Kidney (tissue), 14 donors: Measurements from ENCODE around the gene FAM229A. TPM values are rescaled to one million over a fixed set of nuclear protein-coding genes. Genes with fewer than 3 reads are reported as not detected.

Source experiments
- DNase-seq, 5 donors: peaks; one replicate each; pipeline ENCODE4 v3.0.0-alpha.2; 2013 to 2020
- FAIRE-seq: peaks from 2 replicates; lab custom pipeline; 2012; peaks lifted over from hg19 to GRCh38; lab: Jason Lieb, UNC
- H3K27ac ChIP-seq, 2 donors: one replicate each; pipeline ENCODE4 v1.7.0; 2013; ENCODE audit warnings: low read depth in 2 of 2, low read length in 2 of 2, inconsistent platforms in 1 of 2
- H3K27me3 ChIP-seq: one replicate; pipeline ENCODE4 v1.7.1; 2013; ENCODE audit warnings: low read length, inconsistent platforms; ENCODE audit not compliant: control insufficient read depth, insufficient read depth
- H3K36me3 ChIP-seq, 3 donors: one replicate each; pipeline versions ENCODE4 v1.7.0 to v1.7.1; 2013; ENCODE audit warnings: low read length in 3 of 3, control low read depth in 1 of 3, inconsistent platforms in 1 of 3; ENCODE audit not compliant: insufficient read depth in 3 of 3, control insufficient read depth in 2 of 3
- H3K4me1 ChIP-seq, 3 donors: one replicate each; pipeline versions ENCODE4 v1.7.0 to v1.7.1; 2013; ENCODE audit warnings: low read length in 3 of 3, inconsistent platforms in 1 of 3, low read depth in 1 of 3; ENCODE audit not compliant: control insufficient read depth in 2 of 3, insufficient read depth in 2 of 3
- H3K4me3 ChIP-seq, 3 donors: one replicate each; pipeline versions ENCODE4 v1.7.0 to v1.8.1; 2013; ENCODE audit warnings: low read length in 3 of 3, control low read depth in 1 of 3, inconsistent platforms in 1 of 3
- H3K9ac ChIP-seq, 3 donors: one replicate each; pipeline versions ENCODE4 v1.7.0 to v1.7.1; 2013; ENCODE audit warnings: low read length in 3 of 3, control low read depth in 1 of 3, inconsistent platforms in 1 of 3
- H3K9me3 ChIP-seq, 3 donors: one replicate each; pipeline versions ENCODE4 v1.7.0 to v1.7.1; 2013; ENCODE audit warnings: low read length in 3 of 3, control low read depth in 1 of 3, inconsistent platforms in 1 of 3; ENCODE audit not compliant: control insufficient read depth in 2 of 3, insufficient read depth in 1 of 3
- CTCF ChIP-seq: IDR thresholded peaks from 3 replicates; pipeline ENCODE4 v1.5.1; 2012; ENCODE audit warnings: mild to moderate bottlenecking, moderate library complexity, borderline replicate concordance; ENCODE audit not compliant: insufficient read depth; ENCODE audit errors: extremely low read depth
- intact Hi-C: fragments of 100-400 bp; cut with DNase I; formaldehyde crosslinking; loops from one replicate; pipeline ENCODE4 v1.11.1; 2022
- polyA plus RNA-seq: library from polyadenylated mRNA; stranded (reverse); fragments of 350-450 nt; fragmentation: Illumina TruSeq; extraction: RNeasy Lipid Tissue Mini Kit (QIAGEN cat#74804); gene quantifications from one replicate; pipeline ENCODE4 v1.2.3, GENCODE V29; 2014; ENCODE audit warnings: low read depth, low replicate concordance; ENCODE audit not compliant: insufficient read depth
- total RNA-seq: library from RNA; stranded (reverse); fragmentation: NEBNext Ultra II Directional; extraction: Animal tissue kit (Norgen Biotek cat#: 25700); gene quantifications from one replicate; pipeline ENCODE4 v1.2.1, GENCODE V29; 2021
- donor health status: control.
- donor health status: control.
- donor health status: control.
- donor health status: control.
- donor health status: control.
- donor health status: DM: yes; HTN: yes; CAD: no.
- donor health status: Normal renal cell carcinoma (clear cell type).

FAM229A gene
- total and polyA plus RNA-seq, 2 donors from 2014 or later = 6.4 to 9.7 TPM

DNA sequence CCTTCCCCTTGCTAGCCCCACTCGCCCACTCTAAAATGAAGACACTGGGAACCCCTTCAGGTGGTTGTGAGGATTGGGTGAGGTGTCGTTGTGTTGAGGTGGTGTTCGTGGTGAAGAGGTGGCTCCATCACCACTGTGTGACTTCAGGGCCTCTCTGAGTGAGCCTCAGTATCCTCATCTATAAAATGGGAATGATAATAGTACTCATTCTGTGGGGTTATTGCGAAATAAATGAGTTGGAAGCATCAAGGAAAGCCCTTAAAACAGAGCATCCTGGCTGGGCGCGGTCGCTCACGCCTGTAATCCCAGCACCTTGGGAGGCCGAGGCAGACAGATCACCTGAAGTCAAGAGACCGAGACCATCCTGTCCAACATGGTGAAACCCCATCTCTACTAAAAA, 19.6 kb downstream of the FAM229A start:
- no peak overlapping the region for H3K4me3 ChIP-seq
- no peak for TF ChIP-seq CTCF
- intact Hi-C loops = no loop called here
- H3K9me3 ChIP-seq = no peaks in the 10 kb centered on the region
- H3K36me3 ChIP-seq = no peaks in the 10 kb centered on the region
- H3K9ac ChIP-seq = no peak overlapping the region
- H3K4me1 ChIP-seq = peaks cover 0 to 6% (median 0%) of the 10 kb centered on the region in 3 donors
- peak in 1 of 5 donors; percentile 17 for DNase-seq
- H3K27me3 ChIP-seq = no peaks in the 10 kb centered on the region
- H3K27ac ChIP-seq = no peak overlapping the region
- no peak for FAIRE-seq

DNA sequence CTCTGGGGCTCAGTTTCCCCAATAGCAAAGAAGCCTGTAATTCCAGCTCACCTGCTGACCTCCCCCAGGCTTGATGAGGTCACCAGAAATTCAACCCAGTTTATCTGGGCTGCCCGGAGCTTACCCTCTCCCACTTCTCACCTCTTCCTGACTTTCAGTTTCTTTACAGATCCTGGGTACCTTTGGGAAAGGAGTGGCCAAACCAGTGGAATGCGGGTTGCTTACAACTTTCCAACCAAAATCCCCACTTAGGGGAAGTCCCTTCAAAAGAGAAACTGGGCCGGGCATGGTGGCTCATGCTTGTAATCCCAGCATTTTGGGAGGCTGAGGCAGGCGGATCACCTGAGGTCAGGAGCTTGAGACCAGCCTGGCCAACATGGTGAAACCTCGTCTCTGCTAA, 20.3 kb downstream of the FAM229A start:
- FAIRE-seq (no peak), DNase-seq (no peak)
- Histone ChIP-seq H3K36me3 (no peaks in the 10 kb centered on the region), H3K9me3 (no peaks in the 10 kb centered on the region), H3K4me3 (no peak overlapping the region), H3K4me1 (peaks cover 0 to 6% (median 0%) of the 10 kb centered on the region in 3 donors), H3K9ac (no peak overlapping the region), H3K27me3 (no peaks in the 10 kb centered on the region), H3K27ac (no peak overlapping the region)
- intact Hi-C loops = no loop called here
- TF ChIP-seq CTCF = no peak

DNA sequence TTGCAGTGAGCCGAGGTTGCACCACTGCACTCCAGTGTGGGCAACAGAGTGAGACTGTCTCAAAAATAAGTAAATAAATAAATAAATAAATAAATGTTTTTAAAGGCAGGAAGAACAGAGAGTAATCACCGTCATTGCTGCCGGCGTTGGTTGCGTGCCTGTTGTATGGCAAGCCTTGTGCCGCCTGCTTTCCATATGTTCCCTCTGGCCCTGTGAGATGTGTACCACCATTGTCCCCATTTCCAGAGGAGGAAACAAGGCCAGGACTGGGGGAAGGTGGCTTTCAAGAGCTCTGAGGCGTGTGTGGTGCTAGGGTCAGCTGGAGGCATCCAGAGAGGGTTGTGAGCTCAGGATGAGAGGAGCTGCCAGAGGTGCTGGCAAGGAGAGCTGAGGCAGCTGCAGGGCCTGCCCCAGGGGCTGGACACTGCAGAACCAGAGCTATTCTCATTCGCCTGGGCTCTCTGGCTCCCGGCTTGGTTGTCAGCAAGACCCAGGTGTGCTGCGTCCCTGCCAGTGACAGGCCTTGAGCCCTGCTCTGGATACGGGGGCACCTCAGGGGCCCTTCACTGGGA, 21.0 kb downstream of the FAM229A start:
- H3K27ac ChIP-seq = no peak overlapping the region
- H3K4me1 ChIP-seq = peaks cover 0 to 10% (median 0%) of the 10 kb centered on the region in 3 donors
- no peaks in the 10 kb centered on the region for H3K36me3 ChIP-seq
- intact Hi-C loops = no loop called here
- no peak for TF ChIP-seq CTCF
- DNase-seq (no peak), FAIRE-seq (no peak)
- no peak overlapping the region for H3K9ac ChIP-seq
- H3K4me3 ChIP-seq = no peak overlapping the region
- no peaks in the 10 kb centered on the region for H3K9me3 ChIP-seq
- no peaks in the 10 kb centered on the region for H3K27me3 ChIP-seq
